Fibroblast of skin of left biceps (primary cell): Measurements from ENCODE around the gene ATRNL1.
A peak's percentile ranks its signal among the peaks of the same experiment; 100 is the strongest.
"Not testable (repeated sequence)": the region's sequence is repeated elsewhere in the genome, so short reads cannot be mapped to it uniquely, and the experiment has no call there.

Experiments used
- DNase-seq, 2 experiments: peaks; one replicate each; pipeline ENCODE4 v3.0.0-alpha.2; 2013; ENCODE audit warnings: low read depth in 2 of 2

Gene ATRNL1

DNA sequence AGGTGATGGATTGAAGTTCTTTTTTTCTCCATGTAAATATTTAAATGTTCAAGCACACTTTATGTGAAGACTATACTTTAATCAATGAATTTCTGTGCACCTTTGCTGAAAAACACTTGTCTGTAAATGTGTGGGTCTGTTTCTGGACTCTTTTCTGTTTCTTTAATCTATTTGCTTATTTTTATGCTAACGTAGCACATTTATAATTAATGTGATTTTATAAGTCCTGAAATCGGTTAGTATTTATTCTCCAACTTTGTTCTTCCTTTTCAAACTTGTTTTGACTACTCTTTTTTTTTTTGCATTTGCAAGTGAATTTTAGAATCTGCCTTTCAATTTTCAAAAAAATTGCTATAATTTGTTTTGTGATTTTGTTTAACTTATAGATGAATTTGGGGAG is 334.4 kb downstream of the ATRNL1 start:
- no peak for DNase-seq

DNA sequence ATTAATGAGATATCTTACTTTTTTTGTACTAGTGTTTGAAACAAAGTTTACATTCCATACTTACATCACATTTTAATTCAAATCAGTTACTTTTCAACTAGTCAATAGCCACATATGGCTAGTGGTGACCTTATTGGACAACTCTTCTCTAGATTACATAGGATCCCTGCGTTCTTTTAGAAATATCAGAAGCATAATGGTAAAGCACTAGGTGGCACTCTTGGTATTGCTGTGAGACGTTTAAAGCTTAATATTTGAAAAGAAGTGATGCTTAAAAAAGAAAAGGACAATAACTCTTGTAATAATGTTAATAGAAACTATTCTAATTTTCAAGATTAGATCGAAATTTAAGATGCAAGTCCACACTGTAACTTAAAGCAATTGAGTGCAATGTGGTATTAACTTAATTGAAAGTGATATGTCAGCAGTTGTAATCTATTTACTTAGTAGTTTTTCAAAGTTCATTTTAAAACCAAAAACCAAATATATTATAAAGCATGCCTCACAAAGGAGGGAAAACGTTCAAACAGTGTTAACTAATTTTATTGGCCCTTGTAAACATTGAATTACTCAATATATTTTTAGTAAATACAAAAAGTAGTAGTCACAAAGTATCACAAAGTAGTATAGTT is 339.1 kb downstream of the ATRNL1 start:
- peak in 1 of 2 experiments; percentile 1 for DNase-seq

GRCh38 chr10:115436999-115437398 is 343.8 kb downstream of the ATRNL1 start:
- DNase-seq = no peak

DNA sequence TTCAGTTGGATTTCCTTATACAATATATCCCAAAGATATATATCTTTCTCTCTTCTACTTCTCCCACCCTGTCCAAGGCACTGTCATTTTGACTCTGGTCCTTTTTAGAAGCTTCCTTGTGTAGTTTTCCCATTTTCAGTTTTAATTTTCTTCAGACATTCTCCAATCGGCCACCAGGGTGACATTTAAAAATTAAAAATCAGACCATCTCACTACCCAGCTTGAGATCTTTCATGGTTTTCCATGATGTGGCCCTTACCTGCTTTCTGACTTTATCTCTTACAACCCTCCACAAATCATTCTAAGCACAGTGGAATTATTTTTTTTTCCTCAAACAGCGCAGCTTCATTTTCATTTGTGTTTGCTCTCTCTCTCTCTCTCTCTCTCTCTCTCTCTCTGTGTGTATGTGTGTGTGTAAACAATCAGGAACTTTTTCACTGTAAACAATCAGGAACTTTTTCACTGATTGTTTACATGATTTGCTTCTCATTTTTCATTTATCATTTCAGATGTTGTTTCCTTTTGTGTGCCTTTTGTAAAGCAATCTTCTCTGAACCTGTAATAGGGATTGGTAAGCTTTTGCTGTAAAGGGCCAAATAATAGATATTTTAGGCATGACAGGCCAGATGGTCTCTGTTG is 348.9 kb downstream of the ATRNL1 start:
- no peak for DNase-seq

GRCh38 chr10:115456812-115457211 is 363.6 kb downstream of the ATRNL1 start:
- no peak for DNase-seq

- DNase-seq = no peak
Measured at GRCh38 chr10:115483294-115483693, 390.1 kb downstream of the ATRNL1 start.

GRCh38 chr10:115491526-115492140 is 398.5 kb downstream of the ATRNL1 start:
- DNase-seq = no peak

GRCh38 chr10:115503546-115503945 is 410.4 kb downstream of the ATRNL1 start:
- no peak for DNase-seq

DNA sequence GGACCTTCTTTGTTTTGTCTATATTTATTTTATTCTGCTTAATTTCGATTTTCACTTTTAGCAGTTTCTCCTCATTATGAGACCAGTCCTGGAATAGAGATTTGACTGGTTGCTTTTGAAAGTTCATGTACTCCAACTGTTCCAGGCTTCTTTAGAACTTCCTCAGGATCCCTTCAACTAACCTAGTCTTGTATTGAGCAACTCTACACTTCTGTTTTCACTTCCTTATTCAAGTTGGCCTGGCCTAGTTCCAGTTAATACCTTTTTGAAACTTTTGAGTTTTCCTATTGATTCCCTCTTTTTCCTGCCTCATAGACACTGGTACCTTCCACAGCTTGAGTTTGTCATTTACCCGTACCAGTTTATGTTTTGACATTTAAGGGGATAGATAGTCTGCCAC is 421.7 kb downstream of the ATRNL1 start:
- no peak for DNase-seq

DNA sequence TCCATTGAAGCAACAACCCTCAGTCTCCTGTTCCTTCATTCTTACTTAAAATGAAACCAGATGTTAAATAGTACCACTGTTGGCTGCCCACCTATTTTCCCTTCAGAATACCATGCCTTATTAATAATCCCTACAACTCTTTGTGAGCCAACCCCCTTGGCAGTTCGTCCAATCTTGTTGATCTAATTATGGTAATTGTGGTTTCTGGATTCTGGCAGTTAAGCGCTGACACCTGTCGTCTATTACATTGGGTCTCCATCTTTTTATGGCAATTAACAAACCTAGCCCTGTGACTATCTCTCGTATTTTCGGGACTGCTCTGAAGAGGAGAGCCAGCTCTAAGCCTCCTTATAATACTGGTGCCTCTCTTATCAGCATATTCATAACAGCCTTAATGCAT is 432.0 kb downstream of the ATRNL1 start:
- DNase-seq = no peak

DNA sequence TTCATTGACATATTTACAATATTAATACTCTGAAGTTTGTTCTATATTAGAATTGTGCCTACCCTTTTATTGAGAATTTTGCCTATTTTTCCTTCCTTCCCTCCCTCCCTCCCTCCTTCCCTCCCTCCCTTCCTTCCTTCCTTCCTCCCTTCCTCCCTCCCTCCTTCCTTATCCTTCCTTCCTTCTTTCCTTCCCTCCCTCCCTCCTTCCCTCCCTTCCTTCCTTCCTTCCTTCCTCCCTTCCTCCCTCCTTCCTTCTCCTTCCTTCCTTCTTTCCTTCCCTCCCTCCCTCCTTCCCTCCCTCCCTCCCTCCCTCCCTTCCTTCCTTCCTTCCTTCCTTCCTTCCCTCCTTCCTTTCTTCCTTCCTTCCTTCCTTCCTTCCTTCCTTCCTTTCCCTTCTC is 434.5 kb downstream of the ATRNL1 start:
- DNase-seq = not testable (repeated sequence)

- DNase-seq = not testable (repeated sequence)
Measured at GRCh38 chr10:115536401-115536800, 443.2 kb downstream of the ATRNL1 start.

DNA sequence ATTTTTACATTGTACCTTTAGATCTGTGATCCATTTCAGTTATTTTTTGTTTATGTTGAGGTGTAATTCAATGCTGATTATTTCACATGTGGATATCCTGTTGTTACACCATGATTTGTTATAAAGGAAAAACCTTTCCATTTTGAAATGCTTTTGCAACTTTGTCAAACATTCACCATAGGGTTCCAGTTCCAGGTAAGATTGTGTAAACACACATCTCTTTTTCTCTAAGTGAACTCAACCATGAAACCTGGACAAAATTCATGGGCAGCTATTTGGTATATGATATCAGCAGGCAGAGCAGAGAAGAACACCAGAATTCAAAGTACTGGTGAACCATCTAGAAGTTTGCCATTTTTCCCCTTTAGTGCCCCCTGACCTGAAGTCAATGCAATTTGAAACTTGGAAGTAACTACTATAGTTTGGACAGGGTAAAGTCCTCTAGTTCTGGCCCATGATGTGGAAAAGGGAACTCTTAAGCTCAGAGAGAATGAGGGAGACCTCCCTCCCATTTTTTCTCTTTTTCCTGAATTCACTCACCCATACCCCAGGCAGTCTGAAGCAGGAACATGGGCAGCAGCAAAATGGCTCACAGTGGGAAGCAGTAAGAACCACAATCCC is 446.1 kb downstream of the ATRNL1 start:
- DNase-seq = no peak

- no peak for DNase-seq
Measured at GRCh38 chr10:115555887-115556402, 462.8 kb downstream of the ATRNL1 start.

DNA sequence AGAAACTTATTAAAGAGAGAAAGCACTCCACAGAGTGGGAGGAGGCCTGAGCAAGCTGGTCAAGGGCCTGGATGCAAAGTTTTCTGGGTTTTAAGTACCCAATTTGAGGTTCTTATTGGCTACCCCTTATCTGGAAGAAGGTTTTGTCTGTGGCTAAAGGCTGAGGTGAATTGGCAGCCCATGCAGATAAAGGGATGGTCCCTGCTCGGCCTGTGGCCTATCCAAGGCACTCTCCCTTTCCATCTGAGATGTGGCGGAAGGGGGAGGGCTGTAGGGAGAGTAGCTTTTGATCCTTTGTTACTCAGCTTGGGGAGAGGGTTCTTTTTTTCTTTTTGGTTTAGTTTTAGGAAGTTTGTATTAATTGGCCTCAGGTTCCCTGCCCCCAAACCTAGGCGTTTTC is 465.1 kb downstream of the ATRNL1 start:
- no peak for DNase-seq

GRCh38 chr10:115566867-115567266 is 473.7 kb downstream of the ATRNL1 start:
- DNase-seq = no peak

GRCh38 chr10:115572740-115573455 is 479.7 kb downstream of the ATRNL1 start:
- DNase-seq = no peak

DNA sequence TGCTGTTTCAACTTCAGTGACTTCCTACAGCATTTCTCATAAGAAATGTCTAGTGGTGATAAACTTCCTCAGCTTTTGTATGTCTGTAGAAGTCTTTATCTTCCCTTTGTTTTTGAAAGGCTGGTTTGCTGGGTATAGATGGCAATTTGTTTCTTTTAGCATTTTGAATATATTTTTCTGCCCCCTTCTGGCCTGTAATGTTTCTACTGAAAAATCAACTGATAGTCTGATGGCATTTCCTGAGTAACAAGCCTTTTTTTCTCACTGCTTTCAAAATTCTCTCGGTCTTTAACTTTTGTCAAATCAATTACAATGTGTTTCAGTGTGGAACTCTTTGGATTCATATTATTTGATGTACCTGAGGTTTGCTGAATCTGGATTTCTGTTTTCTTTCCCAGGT is 487.1 kb downstream of the ATRNL1 start:
- DNase-seq = no peak

DNA sequence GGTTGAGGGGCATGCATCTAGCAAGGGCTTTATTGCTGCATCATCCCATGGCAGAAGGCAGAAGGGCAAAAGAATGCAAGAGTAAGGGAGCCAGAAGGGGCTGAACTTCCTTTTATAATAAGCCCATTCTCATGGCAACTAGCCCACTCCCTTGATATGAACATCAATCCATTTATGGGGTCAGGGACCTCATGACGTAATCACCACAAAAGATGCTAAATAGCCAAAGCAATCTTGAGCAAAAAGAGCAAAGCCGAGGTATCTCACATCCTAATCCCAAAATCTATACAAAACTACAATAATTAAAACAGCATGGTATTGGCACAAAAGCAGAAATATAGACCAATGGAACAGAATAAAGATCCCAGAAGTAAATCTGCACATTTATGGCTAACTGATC is 499.9 kb downstream of the ATRNL1 start:
- DNase-seq = no peak

- DNase-seq = no peak
Measured at GRCh38 chr10:115604627-115605026, 511.5 kb downstream of the ATRNL1 start.

DNA sequence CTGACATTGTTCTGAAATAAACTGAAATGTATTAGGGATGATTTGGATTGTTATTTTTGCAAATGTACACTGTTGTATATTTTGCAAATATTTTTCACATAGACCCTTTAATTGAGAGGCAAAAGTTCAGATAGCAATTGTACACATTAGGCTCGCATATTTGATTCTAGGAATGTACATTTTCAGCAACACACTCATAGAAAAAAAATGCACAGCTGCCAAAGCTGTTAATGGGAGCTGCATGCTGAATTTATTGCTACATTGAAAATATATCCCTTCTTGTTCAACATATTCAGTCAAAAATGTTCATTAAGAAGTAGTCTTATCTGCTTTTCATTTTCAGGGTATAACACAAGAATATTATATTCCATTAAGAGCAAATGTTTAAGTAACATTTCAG is 512.9 kb downstream of the ATRNL1 start:
- DNase-seq = peak; percentile 22 to 30

GRCh38 chr10:115606741-115607140 is 513.6 kb downstream of the ATRNL1 start:
- DNase-seq = no peak
